Activated B cell treated with CpG ODN at 0.5 μM for 24 hours (primary cell): ENCODE results near the gene CAMK2A. TPM values are rescaled to one million over a fixed set of nuclear protein-coding genes. Genes with fewer than 3 reads are reported as not detected.

ENCODE experiments used
- ATAC-seq: fragments of 200-7000 bp; cut with Tn5 transposase; one replicate; pipeline ENCODE4 v1.10.0; 2021; ENCODE audit warnings: low read depth, mild to moderate bottlenecking, moderate library complexity
- CTCF ChIA-PET: fragments of 350-600 bp; sonication (Branson Sonifier 250); formaldehyde crosslinking; loops from one replicate; lab custom pipeline; 2021; ENCODE audit warnings: antibody characterized with exemption; lab: Charles Lee
- POLR2A ChIA-PET: fragments of 350-600 bp; sonication (Branson Sonifier 250); formaldehyde crosslinking; loops from one replicate; lab custom pipeline; 2021; ENCODE audit warnings: antibody characterized with exemption; lab: Charles Lee
- DNase-seq: peaks from one replicate; pipeline ENCODE4 v3.0.0; 2022
- H3K27ac Mint-ChIP-seq: one replicate; pipeline ENCODE4 v1.8.0; 2020; ENCODE audit warnings: mixed read lengths
- H3K27me3 Mint-ChIP-seq: one replicate; pipeline ENCODE4 v1.8.0; 2021; ENCODE audit warnings: mixed read lengths
- H3K36me3 Mint-ChIP-seq: one replicate; pipeline ENCODE4 v1.8.0; 2021; ENCODE audit warnings: low read depth, mixed read lengths
- H3K4me1 Mint-ChIP-seq: one replicate; pipeline ENCODE4 v1.8.0; 2021; ENCODE audit warnings: mixed read lengths
- H3K4me3 Mint-ChIP-seq: one replicate; pipeline ENCODE4 v1.8.0; 2020; ENCODE audit warnings: mild to moderate bottlenecking, mixed read lengths
- H3K9me3 Mint-ChIP-seq: one replicate; pipeline ENCODE4 v1.8.0; 2020; ENCODE audit warnings: mixed read lengths
- intact Hi-C: fragments of 100-400 bp; cut with micrococcal nuclease; formaldehyde crosslinking; loops from one replicate; pipeline ENCODE4 v1.15.1; 2024
- total RNA-seq: library from RNA; stranded (reverse); gene quantifications from 2 replicates; pipeline ENCODE4 v1.2.3, GENCODE V29; 2022
- TF ChIP-seq, protein P1 (sequence below): fragments of 200-600 bp; IDR thresholded peaks from one replicate; pipeline ENCODE4 v1.8.0; 2022; ENCODE audit warnings: antibody characterized with exemption, mild to moderate bottlenecking

The CAMK2A gene
- total RNA-seq, 1 donor from 2014 or later = not detected

DNA sequence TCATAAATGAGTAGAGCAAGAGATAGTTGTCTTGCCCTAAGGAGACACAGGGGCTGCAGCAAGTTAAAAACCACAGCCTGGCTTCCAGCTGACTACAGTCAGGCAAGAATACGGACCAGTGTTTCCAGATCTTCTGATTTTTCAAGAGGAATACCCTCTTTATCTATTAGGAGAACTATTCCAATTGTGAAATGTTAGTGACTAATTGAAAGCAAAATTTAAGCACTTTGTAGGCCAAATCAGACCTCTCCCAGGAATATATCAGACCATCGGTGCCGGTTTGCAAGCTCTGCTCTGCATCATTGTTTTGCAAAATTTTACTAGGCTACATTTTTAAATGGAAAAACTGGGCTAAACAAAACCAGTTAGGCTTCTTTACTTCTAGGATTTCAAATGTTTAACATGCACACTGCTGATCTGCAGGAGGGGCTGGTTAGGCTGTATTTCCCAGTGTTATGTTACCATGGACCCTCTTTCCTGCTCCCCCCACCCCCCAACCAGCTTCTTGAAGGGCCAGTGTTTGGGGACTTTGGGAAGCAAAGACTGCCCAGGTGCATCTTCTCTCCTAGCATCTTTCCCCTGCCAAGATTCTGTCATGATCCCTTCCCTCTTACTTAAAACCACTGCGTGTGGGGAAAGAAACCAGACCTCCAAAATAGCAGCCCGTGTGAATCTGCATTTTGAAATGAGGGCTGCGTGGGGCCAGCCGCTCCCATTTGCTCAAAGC lies 14.2 kb upstream of the CAMK2A start:
- POLR2A ChIA-PET = no interaction called here
- no peak for ATAC-seq
- no peak overlapping the region for H3K27ac Mint-ChIP-seq
- H3K4me3 Mint-ChIP-seq = no peak overlapping the region
- peaks cover 2% of the 10 kb centered on the region for H3K4me1 Mint-ChIP-seq
- CTCF ChIA-PET = no interaction called here
- no peak for DNase-seq
- peaks cover 39% of the 10 kb centered on the region for H3K27me3 Mint-ChIP-seq
- TF ChIP-seq, protein P1, sequence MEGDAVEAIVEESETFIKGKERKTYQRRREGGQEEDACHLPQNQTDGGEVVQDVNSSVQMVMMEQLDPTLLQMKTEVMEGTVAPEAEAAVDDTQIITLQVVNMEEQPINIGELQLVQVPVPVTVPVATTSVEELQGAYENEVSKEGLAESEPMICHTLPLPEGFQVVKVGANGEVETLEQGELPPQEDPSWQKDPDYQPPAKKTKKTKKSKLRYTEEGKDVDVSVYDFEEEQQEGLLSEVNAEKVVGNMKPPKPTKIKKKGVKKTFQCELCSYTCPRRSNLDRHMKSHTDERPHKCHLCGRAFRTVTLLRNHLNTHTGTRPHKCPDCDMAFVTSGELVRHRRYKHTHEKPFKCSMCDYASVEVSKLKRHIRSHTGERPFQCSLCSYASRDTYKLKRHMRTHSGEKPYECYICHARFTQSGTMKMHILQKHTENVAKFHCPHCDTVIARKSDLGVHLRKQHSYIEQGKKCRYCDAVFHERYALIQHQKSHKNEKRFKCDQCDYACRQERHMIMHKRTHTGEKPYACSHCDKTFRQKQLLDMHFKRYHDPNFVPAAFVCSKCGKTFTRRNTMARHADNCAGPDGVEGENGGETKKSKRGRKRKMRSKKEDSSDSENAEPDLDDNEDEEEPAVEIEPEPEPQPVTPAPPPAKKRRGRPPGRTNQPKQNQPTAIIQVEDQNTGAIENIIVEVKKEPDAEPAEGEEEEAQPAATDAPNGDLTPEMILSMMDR = no peak
- intact Hi-C loops = no loop called here
- H3K9me3 Mint-ChIP-seq = no peaks in the 10 kb centered on the region
- no peaks in the 10 kb centered on the region for H3K36me3 Mint-ChIP-seq

DNA sequence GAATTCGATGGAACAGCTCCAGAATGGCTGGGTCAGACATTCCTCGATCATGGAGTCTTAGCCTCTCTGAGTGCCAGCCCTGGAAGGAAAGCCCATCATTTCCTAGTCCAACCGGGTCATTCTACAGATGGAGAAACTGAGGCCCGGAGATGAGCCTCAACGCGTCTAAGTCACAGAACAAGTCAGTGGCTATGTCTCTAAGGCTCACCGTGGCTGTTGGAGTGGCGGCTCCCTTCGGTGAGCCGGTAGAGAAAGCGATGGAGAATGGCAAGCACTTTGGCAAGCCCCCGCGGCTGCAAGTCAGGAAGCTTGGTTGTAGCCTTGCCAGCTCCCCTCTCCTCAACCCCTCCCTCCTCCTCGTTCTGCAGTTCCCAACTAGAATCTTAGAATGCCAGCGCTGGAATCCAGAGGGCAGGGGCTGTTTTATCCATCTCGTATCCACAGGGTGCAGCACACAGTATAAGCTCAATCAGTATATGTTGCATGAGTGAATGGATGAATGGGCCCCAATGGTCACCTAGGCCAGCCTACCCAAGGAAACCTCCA lies 13.6 kb upstream of the CAMK2A start:
- Mint-ChIP-seq H3K9me3 (no peaks in the 10 kb centered on the region), H3K27ac (no peak overlapping the region), H3K4me3 (no peak overlapping the region), H3K27me3 (peaks cover 38% of the 10 kb centered on the region), H3K36me3 (no peaks in the 10 kb centered on the region), H3K4me1 (peaks cover 2% of the 10 kb centered on the region)
- ChIA-PET POLR2A (no interaction called here), CTCF (no interaction called here)
- DNase-seq (no peak), ATAC-seq (no peak)
- TF ChIP-seq, protein P1 = no peak
- intact Hi-C loops = no loop called here

DNA sequence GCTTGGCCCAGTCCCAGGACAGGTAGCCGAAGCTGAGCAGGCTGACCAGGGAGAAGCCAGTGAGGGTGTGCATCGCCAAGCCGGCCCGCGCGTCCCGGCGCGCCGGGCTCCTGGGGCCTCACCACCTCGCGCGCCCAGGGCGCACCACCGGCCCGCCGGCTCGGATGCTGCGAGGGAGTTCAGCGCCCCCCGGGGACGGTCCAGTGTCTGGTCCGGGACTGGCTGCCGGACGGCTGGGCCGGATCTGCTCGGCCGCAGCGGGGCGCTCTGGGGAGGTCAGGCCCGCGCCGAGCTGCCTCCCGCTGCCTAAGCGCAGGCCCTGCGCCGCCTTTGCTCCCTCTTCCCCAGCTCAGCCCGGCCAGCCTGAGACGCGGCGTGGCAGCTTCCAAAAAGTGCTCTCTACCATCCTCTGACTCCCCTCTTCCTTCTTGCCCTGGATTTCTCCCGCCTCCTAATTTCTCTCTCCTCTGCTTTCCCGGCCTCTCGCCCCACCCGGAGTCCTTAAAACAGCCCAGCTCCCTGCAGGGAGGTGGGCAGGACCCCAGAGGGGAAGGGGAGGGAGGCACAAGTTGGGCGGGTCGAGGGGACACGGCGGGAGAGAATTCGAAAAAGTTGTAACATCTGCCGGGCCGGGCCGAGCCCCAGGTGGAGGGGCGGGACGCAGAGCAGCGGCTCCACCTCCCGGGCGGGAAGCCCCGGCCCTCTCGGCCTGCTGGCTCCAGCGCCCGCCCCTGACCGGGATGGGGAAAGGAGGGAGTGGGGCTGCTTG lies 12.9 kb upstream of the CAMK2A start, which contains the start of gene ARSI:
Gene ARSI, minus strand, starts transcription at position 605 of the 769 bp plus-strand sequence. Its CDS starts 532 bp downstream, at position 73.
- ATAC-seq (no peak), DNase-seq (no peak)
- TF ChIP-seq, protein P1 = no peak
- ChIA-PET CTCF (no interaction called here), POLR2A (no interaction called here)
- Mint-ChIP-seq H3K9me3 (no peaks in the 10 kb centered on the region), H3K27ac (no peak within 1 kb of the TSS), H3K36me3 (no peaks in the 10 kb centered on the region), H3K4me1 (peaks cover 2% of the 10 kb centered on the region), H3K4me3 (no peak within 1 kb of the TSS), H3K27me3 (peaks cover 35% of the 10 kb centered on the region)
- intact Hi-C loops = no loop called here

DNA sequence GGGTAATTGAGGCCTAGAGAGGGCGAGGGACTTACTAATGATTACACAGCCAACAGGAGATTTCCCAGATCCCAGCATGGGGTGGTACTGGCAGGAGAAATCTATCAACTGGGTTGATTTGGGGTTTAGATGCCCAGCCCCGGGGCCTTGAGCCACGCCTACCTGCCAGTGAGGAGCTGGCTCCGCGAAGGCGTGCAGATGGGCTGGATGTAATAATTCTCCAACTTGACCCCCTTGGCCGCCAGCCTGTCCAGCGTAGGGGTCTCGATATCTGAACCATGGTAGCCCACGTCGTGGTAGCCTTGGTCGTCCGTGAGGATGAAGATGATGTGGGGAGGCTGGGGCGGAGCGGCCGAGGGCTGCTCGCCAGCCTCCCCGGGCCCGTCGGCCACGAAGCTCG lies 12.3 kb upstream of the CAMK2A start:
- Mint-ChIP-seq H3K9me3 (no peaks in the 10 kb centered on the region), H3K4me3 (no peak overlapping the region), H3K36me3 (no peaks in the 10 kb centered on the region), H3K27ac (no peak overlapping the region), H3K27me3 (peaks cover 36% of the 10 kb centered on the region), H3K4me1 (peaks cover 2% of the 10 kb centered on the region)
- no peak for DNase-seq
- ChIA-PET POLR2A (no interaction called here), CTCF (no interaction called here)
- no peak for ATAC-seq
- intact Hi-C loops = no loop called here
- TF ChIP-seq, protein P1 = no peak

DNA sequence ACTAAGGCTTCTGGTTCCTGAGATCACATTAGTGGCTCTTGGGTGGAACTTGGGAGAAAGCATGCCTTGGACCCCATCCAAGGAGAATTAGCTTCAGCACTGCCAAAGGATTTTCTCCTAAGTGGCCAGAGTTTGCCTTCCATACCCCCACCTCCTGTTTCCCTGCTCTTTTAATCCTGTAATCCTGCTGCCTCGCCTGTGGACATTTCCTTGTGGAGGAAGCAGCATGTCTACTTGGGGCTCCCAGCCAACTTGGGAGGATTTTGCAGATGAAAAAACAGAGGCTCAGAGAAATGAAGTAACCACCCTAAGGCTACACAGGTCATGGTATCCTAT lies 11.6 kb upstream of the CAMK2A start:
- Mint-ChIP-seq H3K4me1 (peaks cover 2% of the 10 kb centered on the region), H3K4me3 (no peak overlapping the region), H3K27ac (no peak overlapping the region), H3K9me3 (no peaks in the 10 kb centered on the region), H3K36me3 (no peaks in the 10 kb centered on the region), H3K27me3 (peaks cover 36% of the 10 kb centered on the region)
- no peak for DNase-seq
- intact Hi-C loops = no loop called here
- POLR2A ChIA-PET = no interaction called here
- CTCF ChIA-PET = no interaction called here
- TF ChIP-seq, protein P1 = no peak
- ATAC-seq = no peak
